ENCODE results near the gene FMR1. TPM values are rescaled to one million over a fixed set of nuclear protein-coding genes. Genes with fewer than 3 reads are reported as not detected.

The FMR1 gene
- total RNA-seq, 1 experiment from 2014 or later, result 21.5 TPM

GRCh38 chrX:147912093-147912801, 528 bp downstream of the FMR1 start:
- peak; percentile 41 for DNase-seq (ENCODE audit: low read depth, low spot score)
- in situ Hi-C loops (cut with HindIII; ENCODE audit: low pct_unique_long_range_greater_than_20kb, low sequenced_read_pairs), result no loop called here

GRCh38 chrX:147913570-147913969, 1.9 kb downstream of the FMR1 start:
- DNase-seq (ENCODE audit: low read depth, low spot score), result no peak
- in situ Hi-C loops (cut with HindIII; ENCODE audit: low pct_unique_long_range_greater_than_20kb, low sequenced_read_pairs), result no loop called here

GRCh38 chrX:147914591-147914990, 2.9 kb downstream of the FMR1 start:
- DNase-seq (ENCODE audit: low read depth, low spot score), result no peak
- in situ Hi-C loops (cut with HindIII; ENCODE audit: low pct_unique_long_range_greater_than_20kb, low sequenced_read_pairs), result no loop called here

GRCh38 chrX:147916375-147916968, 4.8 kb downstream of the FMR1 start:
- in situ Hi-C loops (cut with HindIII; ENCODE audit: low pct_unique_long_range_greater_than_20kb, low sequenced_read_pairs), result no loop called here
- DNase-seq (ENCODE audit: low read depth, low spot score), result no peak

GRCh38 chrX:147917700-147918695, 6.3 kb downstream of the FMR1 start:
- peak; percentile 7 for DNase-seq (ENCODE audit: low read depth, low spot score)
- in situ Hi-C loops (cut with HindIII; ENCODE audit: low pct_unique_long_range_greater_than_20kb, low sequenced_read_pairs), result no loop called here

GRCh38 chrX:147920161-147920666, 8.5 kb downstream of the FMR1 start:
- DNase-seq (ENCODE audit: low read depth, low spot score), result no peak
- in situ Hi-C loops (cut with HindIII; ENCODE audit: low pct_unique_long_range_greater_than_20kb, low sequenced_read_pairs), result no loop called here

- in situ Hi-C loops (cut with HindIII; ENCODE audit: low pct_unique_long_range_greater_than_20kb, low sequenced_read_pairs), result no loop called here
- no peak for DNase-seq (ENCODE audit: low read depth, low spot score)
Measured at GRCh38 chrX:147923605-147924004, 11.9 kb downstream of the FMR1 start.

- in situ Hi-C loops (cut with HindIII; ENCODE audit: low pct_unique_long_range_greater_than_20kb, low sequenced_read_pairs), result no loop called here
- no peak for DNase-seq (ENCODE audit: low read depth, low spot score)
Measured at GRCh38 chrX:147927256-147927655, 15.5 kb downstream of the FMR1 start.

GRCh38 chrX:147933815-147934214, 22.1 kb downstream of the FMR1 start:
- in situ Hi-C loops (cut with HindIII; ENCODE audit: low pct_unique_long_range_greater_than_20kb, low sequenced_read_pairs), result no loop called here
- DNase-seq (ENCODE audit: low read depth, low spot score), result no peak

- in situ Hi-C loops (cut with HindIII; ENCODE audit: low pct_unique_long_range_greater_than_20kb, low sequenced_read_pairs), result no loop called here
- DNase-seq (ENCODE audit: low read depth, low spot score), result no peak
Measured at GRCh38 chrX:147935156-147935758, 23.5 kb downstream of the FMR1 start.

GRCh38 chrX:147945286-147945685, 33.6 kb downstream of the FMR1 start:
- no peak for DNase-seq (ENCODE audit: low read depth, low spot score)
- in situ Hi-C loops (cut with HindIII; ENCODE audit: low pct_unique_long_range_greater_than_20kb, low sequenced_read_pairs), result no loop called here

GRCh38 chrX:147948531-147948930, 36.8 kb downstream of the FMR1 start:
- in situ Hi-C loops (cut with HindIII; ENCODE audit: low pct_unique_long_range_greater_than_20kb, low sequenced_read_pairs), result no loop called here
- no peak for DNase-seq (ENCODE audit: low read depth, low spot score)

- in situ Hi-C loops (cut with HindIII; ENCODE audit: low pct_unique_long_range_greater_than_20kb, low sequenced_read_pairs), result no loop called here
- no peak for DNase-seq (ENCODE audit: low read depth, low spot score)
Measured at GRCh38 chrX:147950352-147950751, 38.6 kb downstream of the FMR1 start.

- DNase-seq (ENCODE audit: low read depth, low spot score), result no peak
- in situ Hi-C loops (cut with HindIII; ENCODE audit: low pct_unique_long_range_greater_than_20kb, low sequenced_read_pairs), result no loop called here
Measured at GRCh38 chrX:147953976-147954375, 42.3 kb downstream of the FMR1 start.

- in situ Hi-C loops (cut with HindIII; ENCODE audit: low pct_unique_long_range_greater_than_20kb, low sequenced_read_pairs), result no loop called here
- no peak for DNase-seq (ENCODE audit: low read depth, low spot score)
Measured at GRCh38 chrX:147957291-147957690, 45.6 kb downstream of the FMR1 start.

GRCh38 chrX:147958291-147958690, 46.6 kb downstream of the FMR1 start:
- in situ Hi-C loops (cut with HindIII; ENCODE audit: low pct_unique_long_range_greater_than_20kb, low sequenced_read_pairs), result no loop called here
- DNase-seq (ENCODE audit: low read depth, low spot score), result no peak

GRCh38 chrX:147960722-147961121, 49.0 kb downstream of the FMR1 start:
- in situ Hi-C loops (cut with HindIII; ENCODE audit: low pct_unique_long_range_greater_than_20kb, low sequenced_read_pairs), result no loop called here
- DNase-seq (ENCODE audit: low read depth, low spot score), result no peak

- no peak for DNase-seq (ENCODE audit: low read depth, low spot score)
Measured at GRCh38 chrX:147962476-147962875, 50.8 kb downstream of the FMR1 start.

More at GRCh38 chrX:147962476-147962875, 50.8 kb downstream of the FMR1 start:
- in situ Hi-C loops (cut with HindIII; ENCODE audit: low pct_unique_long_range_greater_than_20kb, low sequenced_read_pairs), result no loop called here

Data from SK-MEL-5 (cell line).